DOHH2 (cell line): ENCODE measurements around the gene GRK4.
A peak's percentile ranks its signal among the peaks of the same experiment; 100 is the strongest.

Experiments
- H3F3A ChIP-seq: fragments of 200-600 bp; sonication (generic), shearing (Covaris generic); 2 replicates; pipeline ENCODE4 v1.6.0; 2016; ENCODE audit warnings: antibody characterized with exemption, mild to moderate bottlenecking; ENCODE audit not compliant: control insufficient read depth, insufficient read depth
- H3K27ac ChIP-seq: fragments of 200-600 bp; sonication (generic); 2 replicates; pipeline ENCODE4 v1.5.1; 2014; ENCODE audit warnings: low read depth, mild to moderate bottlenecking, low read length, moderate library complexity
- H3K27me3 ChIP-seq: fragments of 200-600 bp; sonication (generic); 2 replicates; pipeline ENCODE4 v1.6.1; 2014; ENCODE audit warnings: mild to moderate bottlenecking, low read length, mixed read lengths; ENCODE audit not compliant: control insufficient read depth
- H3K36me3 ChIP-seq: fragments of 200-600 bp; sonication (generic); 2 replicates; pipeline ENCODE4 v1.6.1; 2014; ENCODE audit warnings: mild to moderate bottlenecking, low read length, moderate library complexity, mixed read lengths; ENCODE audit not compliant: control insufficient read depth
- H3K4me1 ChIP-seq: fragments of 200-600 bp; sonication (generic); 2 replicates; pipeline ENCODE4 v1.6.1; 2014; ENCODE audit warnings: mild to moderate bottlenecking, low read length, mixed read lengths; ENCODE audit not compliant: control insufficient read depth
- H3K4me2 ChIP-seq: fragments of 200-600 bp; sonication (generic); 2 replicates; pipeline ENCODE4 v1.6.0; 2014; ENCODE audit warnings: mild to moderate bottlenecking, low read length, moderate library complexity
- H3K4me3 ChIP-seq: fragments of 200-600 bp; sonication (generic); 2 replicates; pipeline ENCODE4 v1.5.1; 2014; ENCODE audit warnings: mild to moderate bottlenecking, low read length, mixed read lengths
- H3K79me2 ChIP-seq: fragments of 200-600 bp; sonication (generic); 2 replicates; pipeline ENCODE4 v1.6.1; 2014; ENCODE audit warnings: mild to moderate bottlenecking, low read length, mixed read lengths; ENCODE audit not compliant: control insufficient read depth
- H3K9me2 ChIP-seq: fragments of 200-600 bp; sonication (generic); replicated peaks from 2 replicates; pipeline ENCODE4 v1.6.1; 2014; ENCODE audit warnings: mild to moderate bottlenecking, low read length, mixed read lengths; ENCODE audit not compliant: control insufficient read depth
- H3K9me3 ChIP-seq: fragments of 200-600 bp; sonication (generic); 2 replicates; pipeline ENCODE4 v1.6.1; 2014; ENCODE audit warnings: antibody characterized with exemption, low read length, mixed read lengths; ENCODE audit not compliant: control insufficient read depth, insufficient read depth
- H4K20me1 ChIP-seq: fragments of 200-600 bp; sonication (generic); 2 replicates; pipeline ENCODE4 v1.6.0; 2014; ENCODE audit warnings: low read depth, mild to moderate bottlenecking, antibody characterized with exemption, low read length, moderate library complexity; ENCODE audit not compliant: control insufficient read depth, insufficient read depth
- CTCF ChIP-seq: fragments of 200-600 bp; sonication (generic); IDR thresholded peaks from one replicate; pipeline ENCODE4 v1.5.1; 2014; ENCODE audit warnings: antibody characterized with exemption, mild to moderate bottlenecking, low read depth, low read length; ENCODE audit not compliant: poor library complexity, severe bottlenecking
- EZH2phosphoT487 ChIP-seq: fragments of 200-600 bp; sonication (generic); IDR thresholded peaks from 2 replicates; pipeline ENCODE4 v1.6.1; 2017; ENCODE audit warnings: borderline replicate concordance, mild to moderate bottlenecking, antibody characterized with exemption, low read length, moderate library complexity, mixed read lengths

The GRK4 gene

GRCh38 chr4:3070709-3071500 is 107.5 kb downstream of the GRK4 start:
- no peak overlapping the region for H3K4me2 ChIP-seq
- H3K27ac ChIP-seq = no peak overlapping the region
- no peaks in the 10 kb centered on the region for H3K27me3 ChIP-seq
- no peaks in the 10 kb centered on the region for H3K9me3 ChIP-seq
- peaks cover 4% of the 10 kb centered on the region; the same call in 1 of the 2 replicates for H3K36me3 ChIP-seq
- H3K9me2 ChIP-seq = no peaks in the 10 kb centered on the region
- H3K4me1 ChIP-seq = peaks cover 8% of the 10 kb centered on the region
- no peak overlapping the region for H3K4me3 ChIP-seq
- H3K79me2 ChIP-seq = peaks cover 13% of the 10 kb centered on the region
- peaks cover 4% of the 10 kb centered on the region; the same call in 1 of the 2 replicates for H4K20me1 ChIP-seq
- H3F3A ChIP-seq = peaks cover 3% of the 10 kb centered on the region
- TF ChIP-seq EZH2phosphoT487 = no peak
- no peak for TF ChIP-seq CTCF

- Histone ChIP-seq H3K4me1 (peaks cover 12% of the 10 kb centered on the region), H3K4me3 (no peak overlapping the region), H3F3A (peaks cover 10% of the 10 kb centered on the region), H3K4me2 (no peak overlapping the region), H3K36me3 (peaks cover 4% of the 10 kb centered on the region; the same call in 1 of the 2 replicates), H3K9me3 (no peaks in the 10 kb centered on the region), H3K9me2 (no peaks in the 10 kb centered on the region), H3K79me2 (peaks cover 22% of the 10 kb centered on the region), H3K27me3 (no peaks in the 10 kb centered on the region), H3K27ac (no peak overlapping the region), H4K20me1 (peaks cover 4% of the 10 kb centered on the region; the same call in 1 of the 2 replicates)
- no peak for TF ChIP-seq EZH2phosphoT487
These were observed 108.4 kb downstream of the GRK4 start for GRCh38 chr4:3071811-3072210.

GRCh38 chr4:3073158-3074077 is 110.0 kb downstream of the GRK4 start:
- peaks cover 25% of the 10 kb centered on the region for H3F3A ChIP-seq
- peaks cover 28% of the 10 kb centered on the region for H3K4me1 ChIP-seq
- H3K9me2 ChIP-seq = no peaks in the 10 kb centered on the region
- peaks cover 37% of the 10 kb centered on the region for H3K79me2 ChIP-seq
- H3K4me2 ChIP-seq = peak overlapping the region; percentile 87
- H3K27me3 ChIP-seq = no peaks in the 10 kb centered on the region
- TF ChIP-seq EZH2phosphoT487 (no peak), CTCF (peak; percentile 29)
- no peaks in the 10 kb centered on the region for H3K9me3 ChIP-seq
- no peak overlapping the region for H3K27ac ChIP-seq
- H3K36me3 ChIP-seq = peaks cover 4% of the 10 kb centered on the region; the same call in 1 of the 2 replicates
- peaks cover 4% of the 10 kb centered on the region; the same call in 1 of the 2 replicates for H4K20me1 ChIP-seq
- peak overlapping the region; percentile 75 for H3K4me3 ChIP-seq
